Thyroid gland (tissue), 4 donors: ENCODE results near the gene SYNJ2.

ENCODE experiments used
- CTCF ChIP-seq, 6 experiments: fragments of 200-600 bp in 3 of 6; fragments of 450-650 bp in 3 of 6; sonication (generic) in 3 of 6; IDR thresholded peaks; one replicate each; pipeline ENCODE4 v1.5.1; 2016 to 2019; ENCODE audit warnings: antibody characterized with exemption in 6 of 6, mild to moderate bottlenecking in 2 of 6, inconsistent platforms in 1 of 6, moderate library complexity in 1 of 6
- POLR2A ChIP-seq, 2 donors: fragments of 450-650 bp; IDR thresholded peaks; one replicate each; pipeline ENCODE4 v1.6.1; 2017; ENCODE audit warnings: antibody characterized with exemption in 2 of 2, mild to moderate bottlenecking in 2 of 2, moderate library complexity in 1 of 2

DNA sequence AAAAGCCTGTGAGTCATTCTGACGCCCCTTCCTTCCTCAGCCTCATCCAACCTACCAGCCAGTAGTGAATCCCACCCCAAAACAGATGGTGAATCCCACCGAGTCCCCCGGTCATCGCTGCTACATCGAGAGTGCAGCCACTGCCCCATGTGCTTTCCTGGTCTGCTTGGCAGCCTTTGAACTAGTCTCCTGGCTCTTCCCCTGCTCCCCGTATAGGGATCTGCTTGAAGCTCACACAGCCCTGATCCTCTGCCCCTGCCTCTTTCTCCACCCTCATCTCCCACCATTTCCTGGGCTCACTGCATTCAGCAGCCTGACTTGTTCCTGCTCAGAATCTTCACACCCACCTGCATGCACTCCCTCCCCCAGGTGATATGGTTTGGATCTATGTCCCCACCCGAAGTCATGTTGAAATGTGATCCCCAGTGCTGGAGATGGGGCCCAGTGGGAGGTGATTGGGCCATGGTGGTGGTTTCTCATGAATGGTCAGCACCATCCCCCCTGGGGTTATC, 14.6 kb downstream of the SYNJ2 start:
- TF ChIP-seq CTCF (IDR thresholded peaks at IDR 0.05) (no peak), POLR2A (IDR thresholded peaks at IDR 0.05) (no peak)
